ENCODE data around the gene MLYCD.
A peak's percentile ranks its signal among the peaks of the same experiment; 100 is the strongest.

DNA sequence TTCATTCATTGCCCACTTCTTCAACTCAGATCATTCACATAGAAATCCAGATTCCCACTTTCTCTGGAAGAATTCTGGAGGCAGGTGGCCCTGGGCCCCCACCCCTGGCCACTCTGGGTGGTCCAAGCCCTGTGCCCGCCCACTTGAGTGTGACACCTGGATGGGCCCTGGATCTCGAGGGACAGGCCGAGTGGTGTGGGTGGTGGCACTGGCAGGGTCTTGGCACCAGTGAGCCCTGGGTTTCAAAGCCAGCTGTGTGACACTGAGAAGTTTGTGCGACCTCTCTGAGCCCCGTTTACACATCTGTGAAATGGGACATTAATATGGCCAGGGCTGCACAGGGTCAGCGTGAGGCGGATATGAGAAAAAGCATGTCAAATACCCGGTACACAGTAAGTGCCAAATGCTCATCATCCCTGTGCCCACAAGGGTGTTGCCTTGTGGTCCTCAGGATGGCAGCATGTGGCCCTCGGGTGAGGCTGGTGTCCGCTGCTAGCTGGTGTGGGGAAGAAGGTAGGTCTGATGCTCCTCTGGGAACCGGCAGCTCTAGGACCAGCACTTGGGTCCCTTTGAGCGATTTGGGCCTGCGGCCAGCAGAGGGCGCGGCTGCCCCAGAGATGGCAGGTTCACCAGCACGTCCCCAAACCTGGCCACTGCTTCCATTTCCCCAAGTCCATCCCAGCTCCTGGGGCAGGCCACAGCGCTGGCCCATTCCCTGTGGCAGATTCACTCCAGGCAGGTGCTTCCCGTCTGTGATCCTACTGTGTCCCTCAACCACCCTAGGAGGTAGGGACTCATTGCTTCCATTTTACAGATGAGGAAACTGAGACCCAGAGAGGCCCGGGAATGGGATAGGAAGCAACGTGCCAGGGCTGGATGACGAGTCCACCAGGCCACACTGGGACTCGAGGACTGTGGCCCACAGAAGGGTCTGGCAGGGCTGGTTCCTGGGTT lies 57.7 kb downstream of the MLYCD start:
- no peak for TF ChIP-seq EZH2 (IDR thresholded peaks at IDR 0.05; ENCODE audit: low read depth, unreplicated experiment)
- no peak for TF ChIP-seq CREB1 (CRISPR knock-in tag; IDR thresholded peaks at IDR 0.05; ENCODE audit: low read depth)
- no peak for TF ChIP-seq EZH2phosphoT487 (IDR thresholded peaks at IDR 0.05; ENCODE audit: unreplicated experiment)
- TF ChIP-seq, protein P1, sequence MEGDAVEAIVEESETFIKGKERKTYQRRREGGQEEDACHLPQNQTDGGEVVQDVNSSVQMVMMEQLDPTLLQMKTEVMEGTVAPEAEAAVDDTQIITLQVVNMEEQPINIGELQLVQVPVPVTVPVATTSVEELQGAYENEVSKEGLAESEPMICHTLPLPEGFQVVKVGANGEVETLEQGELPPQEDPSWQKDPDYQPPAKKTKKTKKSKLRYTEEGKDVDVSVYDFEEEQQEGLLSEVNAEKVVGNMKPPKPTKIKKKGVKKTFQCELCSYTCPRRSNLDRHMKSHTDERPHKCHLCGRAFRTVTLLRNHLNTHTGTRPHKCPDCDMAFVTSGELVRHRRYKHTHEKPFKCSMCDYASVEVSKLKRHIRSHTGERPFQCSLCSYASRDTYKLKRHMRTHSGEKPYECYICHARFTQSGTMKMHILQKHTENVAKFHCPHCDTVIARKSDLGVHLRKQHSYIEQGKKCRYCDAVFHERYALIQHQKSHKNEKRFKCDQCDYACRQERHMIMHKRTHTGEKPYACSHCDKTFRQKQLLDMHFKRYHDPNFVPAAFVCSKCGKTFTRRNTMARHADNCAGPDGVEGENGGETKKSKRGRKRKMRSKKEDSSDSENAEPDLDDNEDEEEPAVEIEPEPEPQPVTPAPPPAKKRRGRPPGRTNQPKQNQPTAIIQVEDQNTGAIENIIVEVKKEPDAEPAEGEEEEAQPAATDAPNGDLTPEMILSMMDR (conservative IDR thresholded peaks at IDR 0.05; ENCODE audit: low read depth in 2 of 2) = peak; percentile 79 to 97
- TF ChIP-seq, protein P2, sequence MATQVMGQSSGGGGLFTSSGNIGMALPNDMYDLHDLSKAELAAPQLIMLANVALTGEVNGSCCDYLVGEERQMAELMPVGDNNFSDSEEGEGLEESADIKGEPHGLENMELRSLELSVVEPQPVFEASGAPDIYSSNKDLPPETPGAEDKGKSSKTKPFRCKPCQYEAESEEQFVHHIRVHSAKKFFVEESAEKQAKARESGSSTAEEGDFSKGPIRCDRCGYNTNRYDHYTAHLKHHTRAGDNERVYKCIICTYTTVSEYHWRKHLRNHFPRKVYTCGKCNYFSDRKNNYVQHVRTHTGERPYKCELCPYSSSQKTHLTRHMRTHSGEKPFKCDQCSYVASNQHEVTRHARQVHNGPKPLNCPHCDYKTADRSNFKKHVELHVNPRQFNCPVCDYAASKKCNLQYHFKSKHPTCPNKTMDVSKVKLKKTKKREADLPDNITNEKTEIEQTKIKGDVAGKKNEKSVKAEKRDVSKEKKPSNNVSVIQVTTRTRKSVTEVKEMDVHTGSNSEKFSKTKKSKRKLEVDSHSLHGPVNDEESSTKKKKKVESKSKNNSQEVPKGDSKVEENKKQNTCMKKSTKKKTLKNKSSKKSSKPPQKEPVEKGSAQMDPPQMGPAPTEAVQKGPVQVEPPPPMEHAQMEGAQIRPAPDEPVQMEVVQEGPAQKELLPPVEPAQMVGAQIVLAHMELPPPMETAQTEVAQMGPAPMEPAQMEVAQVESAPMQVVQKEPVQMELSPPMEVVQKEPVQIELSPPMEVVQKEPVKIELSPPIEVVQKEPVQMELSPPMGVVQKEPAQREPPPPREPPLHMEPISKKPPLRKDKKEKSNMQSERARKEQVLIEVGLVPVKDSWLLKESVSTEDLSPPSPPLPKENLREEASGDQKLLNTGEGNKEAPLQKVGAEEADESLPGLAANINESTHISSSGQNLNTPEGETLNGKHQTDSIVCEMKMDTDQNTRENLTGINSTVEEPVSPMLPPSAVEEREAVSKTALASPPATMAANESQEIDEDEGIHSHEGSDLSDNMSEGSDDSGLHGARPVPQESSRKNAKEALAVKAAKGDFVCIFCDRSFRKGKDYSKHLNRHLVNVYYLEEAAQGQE (IDR thresholded peaks at IDR 0.05; ENCODE audit: unreplicated experiment) = no peak
- TF ChIP-seq NANOG (IDR thresholded peaks at IDR 0.05; ENCODE audit: borderline replicate concordance) = no peak
- TF ChIP-seq ZNF114 (CRISPR knock-in tag; IDR thresholded peaks at IDR 0.05) = no peak
- no peak for TF ChIP-seq POLR2AphosphoS5 (IDR thresholded peaks at IDR 0.05; ENCODE audit: low read depth)
- TF ChIP-seq, protein P3, sequence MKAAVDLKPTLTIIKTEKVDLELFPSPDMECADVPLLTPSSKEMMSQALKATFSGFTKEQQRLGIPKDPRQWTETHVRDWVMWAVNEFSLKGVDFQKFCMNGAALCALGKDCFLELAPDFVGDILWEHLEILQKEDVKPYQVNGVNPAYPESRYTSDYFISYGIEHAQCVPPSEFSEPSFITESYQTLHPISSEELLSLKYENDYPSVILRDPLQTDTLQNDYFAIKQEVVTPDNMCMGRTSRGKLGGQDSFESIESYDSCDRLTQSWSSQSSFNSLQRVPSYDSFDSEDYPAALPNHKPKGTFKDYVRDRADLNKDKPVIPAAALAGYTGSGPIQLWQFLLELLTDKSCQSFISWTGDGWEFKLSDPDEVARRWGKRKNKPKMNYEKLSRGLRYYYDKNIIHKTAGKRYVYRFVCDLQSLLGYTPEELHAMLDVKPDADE (IDR thresholded peaks at IDR 0.05) = no peak
- TF ChIP-seq, protein P4, sequence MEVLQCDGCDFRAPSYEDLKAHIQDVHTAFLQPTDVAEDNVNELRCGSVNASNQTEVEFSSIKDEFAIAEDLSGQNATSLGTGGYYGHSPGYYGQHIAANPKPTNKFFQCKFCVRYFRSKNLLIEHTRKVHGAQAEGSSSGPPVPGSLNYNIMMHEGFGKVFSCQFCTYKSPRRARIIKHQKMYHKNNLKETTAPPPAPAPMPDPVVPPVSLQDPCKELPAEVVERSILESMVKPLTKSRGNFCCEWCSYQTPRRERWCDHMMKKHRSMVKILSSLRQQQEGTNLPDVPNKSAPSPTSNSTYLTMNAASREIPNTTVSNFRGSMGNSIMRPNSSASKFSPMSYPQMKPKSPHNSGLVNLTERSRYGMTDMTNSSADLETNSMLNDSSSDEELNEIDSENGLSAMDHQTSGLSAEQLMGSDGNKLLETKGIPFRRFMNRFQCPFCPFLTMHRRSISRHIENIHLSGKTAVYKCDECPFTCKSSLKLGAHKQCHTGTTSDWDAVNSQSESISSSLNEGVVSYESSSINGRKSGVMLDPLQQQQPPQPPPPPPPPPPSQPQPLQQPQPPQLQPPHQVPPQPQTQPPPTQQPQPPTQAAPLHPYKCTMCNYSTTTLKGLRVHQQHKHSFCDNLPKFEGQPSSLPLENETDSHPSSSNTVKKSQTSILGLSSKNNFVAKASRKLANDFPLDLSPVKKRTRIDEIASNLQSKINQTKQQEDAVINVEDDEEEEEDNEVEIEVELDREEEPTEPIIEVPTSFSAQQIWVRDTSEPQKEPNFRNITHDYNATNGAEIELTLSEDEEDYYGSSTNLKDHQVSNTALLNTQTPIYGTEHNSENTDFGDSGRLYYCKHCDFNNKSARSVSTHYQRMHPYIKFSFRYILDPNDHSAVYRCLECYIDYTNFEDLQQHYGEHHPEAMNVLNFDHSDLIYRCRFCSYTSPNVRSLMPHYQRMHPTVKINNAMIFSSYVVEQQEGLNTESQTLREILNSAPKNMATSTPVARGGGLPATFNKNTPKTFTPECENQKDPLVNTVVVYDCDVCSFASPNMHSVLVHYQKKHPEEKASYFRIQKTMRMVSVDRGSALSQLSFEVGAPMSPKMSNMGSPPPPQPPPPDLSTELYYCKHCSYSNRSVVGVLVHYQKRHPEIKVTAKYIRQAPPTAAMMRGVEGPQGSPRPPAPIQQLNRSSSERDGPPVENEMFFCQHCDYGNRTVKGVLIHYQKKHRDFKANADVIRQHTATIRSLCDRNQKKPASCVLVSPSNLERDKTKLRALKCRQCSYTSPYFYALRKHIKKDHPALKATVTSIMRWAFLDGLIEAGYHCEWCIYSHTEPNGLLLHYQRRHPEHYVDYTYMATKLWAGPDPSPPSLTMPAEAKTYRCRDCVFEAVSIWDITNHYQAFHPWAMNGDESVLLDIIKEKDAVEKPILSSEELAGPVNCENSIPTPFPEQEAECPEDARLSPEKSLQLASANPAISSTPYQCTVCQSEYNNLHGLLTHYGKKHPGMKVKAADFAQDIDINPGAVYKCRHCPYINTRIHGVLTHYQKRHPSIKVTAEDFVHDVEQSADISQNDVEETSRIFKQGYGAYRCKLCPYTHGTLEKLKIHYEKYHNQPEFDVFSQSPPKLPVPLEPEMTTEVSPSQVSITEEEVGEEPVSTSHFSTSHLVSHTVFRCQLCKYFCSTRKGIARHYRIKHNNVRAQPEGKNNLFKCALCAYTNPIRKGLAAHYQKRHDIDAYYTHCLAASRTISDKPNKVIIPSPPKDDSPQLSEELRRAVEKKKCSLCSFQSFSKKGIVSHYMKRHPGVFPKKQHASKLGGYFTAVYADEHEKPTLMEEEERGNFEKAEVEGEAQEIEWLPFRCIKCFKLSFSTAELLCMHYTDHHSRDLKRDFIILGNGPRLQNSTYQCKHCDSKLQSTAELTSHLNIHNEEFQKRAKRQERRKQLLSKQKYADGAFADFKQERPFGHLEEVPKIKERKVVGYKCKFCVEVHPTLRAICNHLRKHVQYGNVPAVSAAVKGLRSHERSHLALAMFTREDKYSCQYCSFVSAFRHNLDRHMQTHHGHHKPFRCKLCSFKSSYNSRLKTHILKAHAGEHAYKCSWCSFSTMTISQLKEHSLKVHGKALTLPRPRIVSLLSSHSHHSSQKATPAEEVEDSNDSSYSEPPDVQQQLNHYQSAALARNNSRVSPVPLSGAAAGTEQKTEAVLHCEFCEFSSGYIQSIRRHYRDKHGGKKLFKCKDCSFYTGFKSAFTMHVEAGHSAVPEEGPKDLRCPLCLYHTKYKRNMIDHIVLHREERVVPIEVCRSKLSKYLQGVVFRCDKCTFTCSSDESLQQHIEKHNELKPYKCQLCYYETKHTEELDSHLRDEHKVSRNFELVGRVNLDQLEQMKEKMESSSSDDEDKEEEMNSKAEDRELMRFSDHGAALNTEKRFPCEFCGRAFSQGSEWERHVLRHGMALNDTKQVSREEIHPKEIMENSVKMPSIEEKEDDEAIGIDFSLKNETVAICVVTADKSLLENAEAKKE (CRISPR knock-in tag; IDR thresholded peaks at IDR 0.05) = no peak
- TF ChIP-seq JUNB (IDR thresholded peaks at IDR 0.05; ENCODE audit: unreplicated experiment) = no peak
- no peak for TF ChIP-seq ZNF331 (CRISPR knock-in tag; IDR thresholded peaks at IDR 0.05; ENCODE audit: low read depth)
- no peak for TF ChIP-seq STAT1 (IDR thresholded peaks at IDR 0.05; ENCODE audit: unreplicated experiment)

All from GM23338 (cell line).